ENCODE measurements around the gene RBAK.

DNA sequence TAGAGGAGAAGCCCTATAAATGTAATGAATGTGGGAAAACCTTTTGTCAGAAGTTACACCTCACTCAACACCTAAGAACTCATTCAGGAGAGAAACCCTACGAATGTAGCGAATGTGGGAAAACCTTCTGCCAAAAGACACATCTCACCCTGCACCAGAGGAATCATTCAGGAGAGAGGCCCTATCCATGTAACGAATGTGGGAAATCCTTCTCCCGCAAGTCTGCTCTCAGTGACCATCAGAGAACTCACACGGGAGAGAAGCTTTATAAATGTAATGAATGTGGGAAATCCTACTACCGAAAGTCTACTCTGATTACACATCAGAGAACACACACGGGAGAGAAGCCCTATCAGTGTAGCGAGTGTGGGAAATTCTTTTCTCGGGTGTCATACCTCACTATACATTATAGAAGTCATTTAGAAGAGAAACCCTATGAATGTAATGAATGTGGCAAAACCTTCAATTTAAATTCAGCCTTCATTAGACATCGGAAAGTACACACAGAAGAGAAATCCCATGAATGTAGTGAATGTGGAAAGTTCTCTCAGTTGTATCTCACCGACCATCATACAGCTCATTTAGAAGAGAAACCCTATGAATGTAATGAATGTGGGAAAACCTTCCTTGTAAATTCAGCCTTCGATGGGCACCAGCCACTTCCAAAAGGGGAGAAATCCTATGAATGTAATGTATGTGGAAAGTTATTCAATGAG is 18.9 kb downstream of the RBAK start:
- TF ChIP-seq, protein P1, sequence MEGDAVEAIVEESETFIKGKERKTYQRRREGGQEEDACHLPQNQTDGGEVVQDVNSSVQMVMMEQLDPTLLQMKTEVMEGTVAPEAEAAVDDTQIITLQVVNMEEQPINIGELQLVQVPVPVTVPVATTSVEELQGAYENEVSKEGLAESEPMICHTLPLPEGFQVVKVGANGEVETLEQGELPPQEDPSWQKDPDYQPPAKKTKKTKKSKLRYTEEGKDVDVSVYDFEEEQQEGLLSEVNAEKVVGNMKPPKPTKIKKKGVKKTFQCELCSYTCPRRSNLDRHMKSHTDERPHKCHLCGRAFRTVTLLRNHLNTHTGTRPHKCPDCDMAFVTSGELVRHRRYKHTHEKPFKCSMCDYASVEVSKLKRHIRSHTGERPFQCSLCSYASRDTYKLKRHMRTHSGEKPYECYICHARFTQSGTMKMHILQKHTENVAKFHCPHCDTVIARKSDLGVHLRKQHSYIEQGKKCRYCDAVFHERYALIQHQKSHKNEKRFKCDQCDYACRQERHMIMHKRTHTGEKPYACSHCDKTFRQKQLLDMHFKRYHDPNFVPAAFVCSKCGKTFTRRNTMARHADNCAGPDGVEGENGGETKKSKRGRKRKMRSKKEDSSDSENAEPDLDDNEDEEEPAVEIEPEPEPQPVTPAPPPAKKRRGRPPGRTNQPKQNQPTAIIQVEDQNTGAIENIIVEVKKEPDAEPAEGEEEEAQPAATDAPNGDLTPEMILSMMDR (IDR thresholded peaks at IDR 0.05): no peak
- TF ChIP-seq POLR2A (IDR thresholded peaks at IDR 0.05): no peak

Data from gastroesophageal sphincter (tissue), 3 donors.